GM19372 (cell line): ENCODE measurements around the gene C11orf86.

Experiments
- ATAC-seq: cut with Tn5 transposase; IDR thresholded peaks from one replicate; pipeline ENCODE4 v1.9.1; 2021; ENCODE audit warnings: mild to moderate bottlenecking, low read depth, moderate library complexity; ENCODE audit not compliant: unreplicated experiment

The C11orf86 gene

DNA sequence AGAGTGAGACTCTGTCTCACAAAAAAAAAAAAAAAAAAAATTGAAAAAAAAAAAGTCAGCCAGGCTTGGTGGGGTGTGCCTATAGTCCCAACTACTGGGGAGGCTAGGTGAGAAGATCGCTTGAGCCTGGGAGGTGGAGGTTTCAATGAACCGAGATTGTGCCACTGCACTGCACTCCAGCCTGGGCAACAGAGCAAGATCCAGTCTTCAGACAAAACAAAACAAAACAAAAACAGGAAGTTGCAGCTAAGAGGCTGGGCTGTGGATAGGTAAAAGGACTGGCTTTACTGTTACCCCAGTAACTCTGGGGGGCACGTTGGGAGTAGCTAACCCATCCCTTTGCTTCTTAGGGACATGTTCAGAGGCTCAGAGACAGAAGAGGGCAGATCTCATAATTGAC, 10.6 kb upstream of the C11orf86 start:
- ATAC-seq = no peak

DNA sequence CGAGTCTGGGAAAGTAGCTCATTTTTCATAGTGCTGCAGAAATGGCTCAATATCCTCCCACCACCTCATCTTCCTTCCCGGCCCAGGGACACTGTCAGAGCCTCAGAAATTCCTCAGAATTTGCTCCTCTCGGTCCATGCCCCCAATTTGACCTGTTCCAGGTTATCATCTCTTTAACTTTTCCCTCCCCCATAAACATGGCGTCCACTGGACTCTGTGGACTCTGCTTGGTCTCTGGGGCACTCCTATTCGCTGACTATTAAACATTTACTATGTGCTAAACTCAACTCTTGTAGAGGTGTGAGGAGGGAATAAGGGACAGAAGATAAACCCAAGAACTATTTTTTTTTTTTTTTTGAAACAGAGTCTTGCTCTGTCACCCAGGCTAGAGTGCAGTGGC, 8.8 kb upstream of the C11orf86 start:
- ATAC-seq = no peak

DNA sequence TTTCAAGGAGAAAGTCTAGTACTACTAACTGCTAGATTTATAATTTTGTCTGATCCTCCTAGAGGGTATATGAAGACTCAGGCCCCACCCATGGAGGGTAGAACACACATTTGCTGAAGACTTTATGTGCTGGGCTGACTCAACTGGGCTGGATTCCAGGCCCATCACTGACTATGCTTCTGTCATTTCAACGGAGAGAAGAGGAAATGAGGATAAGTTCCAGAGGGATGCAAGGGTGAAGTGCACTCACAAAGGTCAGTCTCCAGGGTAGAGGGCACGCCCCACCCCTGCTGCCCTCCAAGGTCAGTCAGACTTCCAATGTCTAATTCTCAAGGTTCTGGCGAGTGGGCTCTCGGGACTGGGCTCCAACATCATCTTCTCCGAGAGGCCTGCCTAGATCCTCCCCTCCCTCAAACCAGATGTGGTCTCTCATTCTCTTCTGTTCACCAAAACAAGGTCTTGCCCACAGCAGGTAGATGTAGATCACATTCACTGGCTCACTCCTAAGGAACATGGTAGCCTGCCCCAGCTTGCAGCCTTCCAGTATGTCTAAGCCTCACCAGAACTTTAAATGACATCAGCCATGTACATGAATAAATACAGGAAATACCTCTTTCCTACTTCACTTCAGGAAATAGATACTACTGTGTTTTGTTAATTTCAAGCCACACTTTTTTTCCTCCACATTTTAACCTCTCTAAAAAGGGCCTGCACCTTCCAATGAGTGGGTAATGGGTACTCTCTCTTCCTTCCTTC, 7.3 kb upstream of the C11orf86 start:
- no peak for ATAC-seq

DNA sequence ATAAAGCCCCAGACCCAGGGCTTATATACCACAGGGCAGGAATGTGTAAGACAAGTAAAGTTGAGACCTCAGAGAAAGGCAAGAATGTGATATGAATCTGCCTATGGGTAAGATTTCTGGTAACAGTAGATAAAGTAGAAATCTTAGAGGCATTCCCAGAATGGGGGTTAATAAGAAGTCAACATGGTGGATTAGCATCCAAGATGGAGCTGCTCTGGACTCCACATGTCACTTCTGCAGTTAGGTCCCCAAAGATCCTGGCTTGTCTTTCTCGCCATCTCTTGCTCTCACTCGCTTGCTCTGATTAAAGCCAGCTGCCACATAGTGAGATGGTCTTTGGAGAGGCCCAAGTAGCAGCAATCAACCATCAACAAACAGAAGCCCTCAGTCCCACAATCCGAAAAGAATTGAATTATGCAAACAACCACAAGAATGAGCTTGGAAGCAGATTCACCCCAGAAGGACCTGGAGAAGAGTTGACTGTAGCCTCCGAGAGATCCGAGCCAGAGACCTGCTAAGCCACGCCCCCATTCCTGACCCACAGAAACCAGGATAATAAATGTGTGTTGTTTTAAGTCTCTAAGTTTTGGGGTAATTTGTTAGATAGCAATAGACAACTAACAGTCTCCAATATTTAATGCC, 5.4 kb upstream of the C11orf86 start:
- ATAC-seq = no peak

DNA sequence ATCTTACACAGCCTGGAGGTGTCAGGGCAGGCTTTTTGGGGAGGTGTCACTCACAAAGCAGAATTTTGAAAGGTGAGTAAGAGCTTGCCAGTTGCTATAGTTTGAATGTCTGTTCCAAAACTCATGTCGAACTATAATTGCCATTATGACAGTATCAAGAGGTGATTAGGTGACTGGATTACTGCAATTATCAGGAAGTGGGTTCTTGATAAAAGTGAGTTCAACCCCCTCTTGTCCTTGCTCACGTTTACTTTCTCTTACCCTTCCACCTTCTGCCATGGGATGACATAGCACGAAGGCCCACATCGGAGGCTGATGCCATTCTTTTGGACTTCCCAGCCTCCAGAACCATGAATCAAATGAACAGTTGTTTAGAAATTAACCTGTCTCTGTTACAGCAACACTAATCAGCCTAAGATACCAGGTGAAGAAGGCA, 4.7 kb upstream of the C11orf86 start:
- no peak for ATAC-seq

DNA sequence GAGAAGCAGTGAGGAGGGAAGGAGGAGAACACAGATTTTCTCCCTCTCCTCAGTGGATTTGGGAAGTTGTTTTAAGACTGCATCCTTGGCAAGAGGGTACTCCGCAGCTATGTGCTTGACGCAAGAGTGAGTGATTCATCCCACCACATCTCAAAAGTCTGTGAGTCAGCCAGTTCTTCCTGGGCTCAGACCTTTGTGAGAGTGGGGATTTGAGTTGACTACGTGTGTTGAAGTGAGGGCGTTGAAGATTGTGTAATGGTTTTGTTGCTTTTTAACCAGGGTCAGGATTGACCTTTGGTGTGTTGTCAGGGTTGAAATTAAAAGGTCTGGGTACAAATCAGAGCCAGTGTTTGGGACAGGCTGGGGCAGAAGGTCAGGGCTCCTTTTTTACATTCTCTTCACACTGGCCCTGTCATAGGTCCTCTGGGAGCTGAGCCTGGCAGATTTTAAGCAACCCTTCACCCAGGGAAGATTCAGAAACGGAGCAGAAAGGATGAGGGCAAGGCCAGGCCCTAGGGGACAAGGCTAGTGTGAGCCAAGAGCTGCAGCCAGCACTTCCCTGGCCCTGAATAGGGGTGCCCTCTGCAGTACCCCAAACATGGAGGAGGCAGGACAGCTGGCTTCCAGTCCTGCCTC, 4.2 kb upstream of the C11orf86 start:
- no peak for ATAC-seq

DNA sequence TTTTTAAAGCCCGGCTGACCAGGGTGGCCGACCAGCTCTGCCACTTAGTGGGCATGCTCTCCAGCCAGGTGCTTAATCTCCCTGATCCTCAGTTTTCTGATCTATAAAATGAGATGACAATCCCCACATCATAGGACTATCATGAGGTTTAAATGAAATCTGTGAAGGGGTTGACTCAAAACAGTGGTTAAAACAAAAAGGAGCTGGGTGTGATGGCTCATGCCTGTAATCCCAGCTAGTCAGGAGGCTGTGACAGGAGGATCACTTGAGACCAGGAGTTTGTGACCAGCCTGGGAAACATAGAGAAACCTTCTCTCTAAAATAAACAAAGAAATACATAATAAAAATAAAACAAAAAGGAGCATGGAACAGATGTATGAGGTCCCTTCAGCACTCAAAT, 3.6 kb upstream of the C11orf86 start:
- ATAC-seq = no peak

DNA sequence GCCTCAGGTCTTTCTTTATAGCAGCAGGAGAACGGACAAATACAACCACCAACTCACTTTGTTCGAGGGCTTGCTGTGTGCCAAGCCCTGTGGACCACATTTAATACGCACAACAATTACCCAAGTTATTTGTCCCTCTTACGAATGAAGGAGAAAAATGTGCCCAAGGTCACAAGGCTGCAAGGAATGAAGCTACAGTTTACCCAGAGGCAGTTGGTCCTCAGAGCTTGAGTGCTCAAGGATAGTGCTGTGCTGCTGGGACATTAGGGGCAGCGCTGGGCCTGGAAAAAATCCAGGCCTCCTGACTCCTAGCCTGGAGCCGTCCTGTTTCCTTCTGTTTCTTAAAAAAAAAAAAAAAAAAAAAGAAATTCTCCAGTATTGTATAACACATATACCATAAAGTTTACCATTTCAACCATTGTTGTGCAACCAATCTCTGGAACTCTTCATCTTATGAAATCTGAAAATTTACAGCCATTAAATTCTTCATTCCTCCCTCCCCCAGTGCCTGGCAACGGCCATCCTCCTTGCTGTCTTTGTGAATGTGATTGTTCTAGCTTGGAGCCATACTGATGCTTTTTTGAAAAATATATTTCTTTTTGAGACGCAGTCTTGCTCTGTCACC, 1.0 kb upstream of the C11orf86 start:
- ATAC-seq = no peak

DNA sequence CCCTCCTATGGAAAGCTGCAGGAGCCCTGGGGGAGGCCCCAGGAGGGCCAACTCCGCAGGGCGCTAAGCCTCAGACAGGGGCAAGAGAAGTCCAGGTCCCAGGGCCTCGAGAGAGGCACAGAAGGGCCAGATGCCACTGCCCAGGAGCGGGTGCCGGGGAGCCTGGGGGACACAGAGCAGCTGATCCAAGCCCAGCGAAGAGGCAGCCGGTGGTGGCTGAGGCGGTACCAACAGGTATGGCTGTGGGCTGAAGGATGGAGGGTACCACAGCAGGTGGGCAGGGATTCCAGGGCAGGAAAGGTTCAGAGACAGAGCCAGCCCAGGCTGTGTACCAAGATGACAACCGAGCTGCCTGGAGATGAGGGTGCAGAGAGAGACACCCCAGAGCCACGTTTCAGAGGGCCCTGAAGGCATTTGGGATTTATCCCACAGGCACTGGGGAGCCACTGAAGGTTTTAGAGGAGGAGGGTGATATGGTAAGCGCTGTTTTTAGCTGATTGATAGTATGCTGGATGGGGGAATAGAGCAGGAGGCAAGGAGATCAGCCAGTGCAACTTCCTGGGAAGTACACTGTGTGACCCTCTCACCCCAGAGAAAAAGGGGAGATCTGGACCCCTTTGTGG, 412 bp downstream of the C11orf86 start:
- no peak for ATAC-seq

DNA sequence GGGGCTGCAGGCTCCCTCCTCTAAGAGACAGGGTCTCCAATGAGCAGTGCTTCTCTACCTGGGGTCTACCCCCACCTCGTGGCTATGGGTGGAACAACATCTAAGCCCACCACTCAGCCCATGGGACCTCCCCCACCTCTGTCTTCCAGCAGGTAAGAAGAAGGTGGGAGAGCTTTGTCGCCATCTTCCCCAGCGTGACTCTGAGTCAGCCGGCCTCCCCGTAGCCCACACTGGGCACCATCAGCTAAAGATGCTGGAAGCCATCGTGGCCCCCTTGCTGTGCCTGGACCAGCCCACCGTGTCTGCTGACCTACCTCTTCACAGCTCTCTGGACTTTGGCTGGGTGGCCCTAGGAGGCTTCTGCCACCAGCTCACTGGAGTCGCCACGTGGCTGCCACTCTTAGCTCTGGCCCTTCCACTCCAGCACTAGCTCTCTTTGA, 944 bp downstream of the C11orf86 start:
- ATAC-seq = no peak

DNA sequence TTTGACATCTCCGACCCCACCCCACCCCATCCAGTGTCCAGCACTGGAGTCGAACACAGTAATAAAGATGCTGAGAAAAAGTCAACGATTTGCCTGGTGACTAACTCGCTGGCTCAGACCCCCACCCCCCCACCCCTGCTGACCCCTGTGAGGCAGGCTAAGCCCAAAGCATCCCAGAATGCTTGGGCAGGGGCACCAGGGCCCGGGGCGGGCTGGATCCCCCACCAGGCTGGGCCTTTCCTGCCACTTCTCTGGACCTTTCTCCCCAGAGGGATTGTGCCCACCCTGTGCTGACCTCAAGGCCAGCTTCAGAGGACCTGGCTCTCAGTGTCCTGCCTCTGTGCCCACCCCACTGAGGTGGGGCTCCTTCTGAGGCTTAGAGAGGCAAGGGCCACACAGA, 1.8 kb downstream of the C11orf86 start:
- ATAC-seq = no peak

DNA sequence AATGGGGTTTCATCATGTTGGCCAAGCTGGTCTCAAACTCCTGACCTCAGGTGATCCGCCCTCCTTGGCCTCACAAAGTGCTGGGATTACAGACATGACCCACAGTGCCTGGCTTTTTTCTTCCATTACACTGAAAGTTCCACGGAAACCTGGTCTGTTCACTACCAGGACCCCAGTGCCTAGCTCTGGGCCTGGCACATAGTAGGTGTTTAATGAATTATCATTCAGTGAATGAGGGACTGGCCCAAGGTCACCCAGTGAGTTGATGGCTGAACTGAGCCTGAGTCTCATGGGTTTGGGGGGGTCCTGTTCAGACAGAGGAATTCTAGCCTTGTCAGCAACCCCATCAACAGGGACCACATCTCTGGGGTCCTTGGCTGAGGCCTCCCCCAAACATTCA, 3.1 kb downstream of the C11orf86 start:
- ATAC-seq = no peak

DNA sequence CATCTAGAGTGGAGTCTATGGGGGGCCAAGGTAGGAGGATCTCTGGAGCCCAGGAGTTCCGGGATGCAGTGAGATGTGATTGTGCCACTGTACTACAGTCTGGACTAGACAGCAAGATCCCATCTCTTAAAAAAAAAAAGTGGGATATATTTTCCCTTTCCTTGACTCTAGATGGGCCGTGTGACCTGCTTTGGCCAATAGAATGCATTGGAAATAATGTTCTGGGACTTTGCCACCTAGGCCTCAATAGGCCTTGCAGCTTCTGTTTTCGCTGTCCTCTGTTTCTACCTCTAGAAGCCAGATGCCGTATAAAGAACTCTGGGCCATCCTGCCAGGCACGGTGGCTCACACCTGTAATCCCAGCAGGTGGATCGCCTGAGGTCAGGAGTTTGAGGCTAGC, 3.6 kb downstream of the C11orf86 start:
- no peak for ATAC-seq

DNA sequence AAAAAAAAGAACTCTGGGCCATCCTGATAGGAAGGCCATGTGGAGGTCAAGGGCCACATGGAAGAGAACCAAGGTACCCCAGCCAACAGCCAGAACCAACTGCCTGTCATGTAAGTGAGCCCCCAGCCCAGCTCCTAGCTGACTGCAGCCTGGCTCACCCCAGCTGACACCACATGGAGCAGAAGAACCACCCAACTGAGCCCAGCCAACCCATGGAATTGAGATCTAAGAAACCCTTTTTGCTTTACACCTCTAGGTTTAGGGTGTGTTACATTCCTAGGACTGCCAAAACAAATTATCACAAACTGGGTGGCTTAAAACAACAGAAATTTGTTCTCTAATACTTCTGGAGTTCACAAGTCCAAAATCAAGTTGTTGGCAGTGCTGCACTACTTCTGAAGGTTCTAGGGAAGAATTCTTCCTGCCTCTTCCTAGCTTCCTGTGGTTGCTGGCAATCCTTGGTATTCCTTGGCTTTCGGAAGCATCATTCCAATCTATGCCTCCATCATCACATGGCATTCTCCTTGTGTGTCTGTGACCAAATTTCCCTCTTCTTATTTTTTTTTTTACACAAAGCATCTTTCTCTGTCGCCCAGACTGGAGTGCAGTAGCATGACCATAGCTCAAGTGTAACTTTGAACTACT, 4.4 kb downstream of the C11orf86 start:
- ATAC-seq = no peak

DNA sequence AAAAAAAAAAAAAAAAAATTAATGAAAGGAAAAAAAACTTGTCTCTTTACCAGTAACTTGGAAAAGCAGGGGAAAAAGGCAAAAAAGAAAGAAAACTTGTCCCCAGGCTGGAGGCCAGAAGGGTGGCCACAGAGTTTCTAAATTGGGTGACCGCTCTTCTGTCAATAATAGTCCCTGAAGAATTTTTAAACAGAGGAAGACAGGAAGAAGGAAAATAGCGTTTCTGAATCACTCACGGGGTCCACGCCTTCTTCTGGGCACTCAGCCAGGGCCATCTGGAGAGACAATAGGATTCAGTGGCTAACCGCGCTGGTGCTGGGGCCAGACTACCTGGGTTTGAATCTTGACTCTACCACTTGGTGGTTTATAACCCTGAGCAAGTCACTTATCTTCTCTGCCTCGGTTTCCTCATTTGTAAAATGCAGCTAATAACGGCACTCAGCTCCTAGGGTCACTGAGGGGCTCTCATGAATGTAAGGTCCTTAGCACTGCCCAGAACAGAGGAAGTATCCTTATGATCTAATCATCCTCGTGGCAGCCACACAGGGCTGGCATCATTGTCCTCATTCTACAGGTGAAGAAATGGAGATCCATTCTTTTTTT, 7.0 kb downstream of the C11orf86 start:
- no peak for ATAC-seq

DNA sequence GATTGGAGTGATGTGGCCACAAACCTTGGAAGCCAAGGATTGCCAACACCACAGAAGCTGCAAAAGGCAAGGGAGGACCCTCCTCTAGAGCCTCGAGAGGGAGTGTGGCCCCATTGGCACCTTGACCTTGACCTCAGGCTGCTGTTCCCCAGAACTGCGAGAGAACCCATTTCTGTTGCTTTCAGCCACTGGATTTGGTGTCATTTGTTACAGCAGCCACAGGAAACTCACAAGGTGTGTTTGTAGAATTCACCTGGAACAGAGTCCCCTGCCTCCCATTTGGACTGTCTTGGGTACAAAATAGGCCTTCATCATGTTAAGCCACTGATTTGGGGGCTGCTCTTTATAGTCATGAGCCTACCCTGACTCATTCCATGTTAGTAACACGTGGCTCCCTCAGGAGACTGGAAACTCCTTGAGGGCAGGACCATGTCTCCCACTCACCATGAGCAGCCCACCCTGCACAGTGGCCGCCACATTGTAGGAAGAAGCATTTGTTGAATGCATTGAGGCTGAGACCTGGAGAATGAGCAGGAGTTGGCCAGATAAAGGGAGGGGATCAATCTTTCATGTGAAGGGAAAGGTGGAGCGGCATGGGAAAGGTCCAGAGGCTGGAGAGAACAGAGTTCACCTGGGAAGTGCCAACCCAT, 8.3 kb downstream of the C11orf86 start:
- no peak for ATAC-seq

DNA sequence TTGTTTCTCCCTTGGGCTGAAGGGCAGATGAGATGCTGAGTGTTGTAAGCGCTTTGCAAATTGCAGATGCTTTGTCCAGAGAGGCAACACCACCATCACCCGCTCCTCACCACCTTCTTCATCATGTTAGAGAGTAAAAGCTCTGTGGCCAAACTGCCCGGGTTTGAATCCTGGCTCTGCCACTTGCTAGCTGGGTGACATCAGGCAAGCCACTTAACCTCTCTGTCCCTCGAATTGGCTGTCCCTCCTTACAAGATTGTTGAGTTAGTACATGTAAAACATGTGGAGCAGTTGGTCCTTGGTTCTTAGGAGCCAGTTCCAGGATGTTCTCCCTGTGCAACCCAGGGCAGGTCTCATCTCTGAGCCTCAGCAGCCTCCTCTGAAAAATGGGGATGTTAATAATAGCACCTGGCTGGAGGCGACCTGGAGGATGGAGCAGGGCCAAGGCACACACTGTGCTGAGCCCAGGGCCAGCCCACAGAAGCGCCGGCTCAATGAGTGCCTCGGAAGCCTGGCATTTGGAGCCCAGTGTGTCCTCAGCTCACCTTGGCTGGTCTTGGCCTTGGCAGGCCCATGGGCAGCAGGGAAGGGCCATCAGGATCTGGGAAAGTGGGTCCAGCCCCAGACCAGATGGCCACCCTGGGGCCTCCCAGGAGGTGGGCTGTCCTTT, 10.5 kb downstream of the C11orf86 start:
- ATAC-seq = no peak

DNA sequence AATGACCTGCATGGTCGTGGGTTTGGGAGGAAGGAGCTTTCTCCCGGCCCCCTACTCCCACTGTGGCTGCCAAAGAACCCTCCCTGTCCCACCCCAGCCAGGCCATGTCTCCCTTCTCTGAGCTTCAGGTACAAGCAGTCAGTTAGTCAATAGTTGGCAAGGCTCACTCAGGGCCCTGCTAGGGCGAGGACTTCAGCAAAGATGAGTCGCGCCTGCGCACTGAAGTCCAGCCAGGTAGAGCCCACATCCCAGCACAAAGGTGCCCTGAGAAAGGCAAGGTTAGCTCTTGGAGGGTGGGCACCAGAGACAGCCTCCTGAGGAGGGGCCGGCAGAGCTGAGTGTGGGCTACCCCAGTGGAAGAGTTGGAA, 11.1 kb downstream of the C11orf86 start:
- ATAC-seq = no peak

DNA sequence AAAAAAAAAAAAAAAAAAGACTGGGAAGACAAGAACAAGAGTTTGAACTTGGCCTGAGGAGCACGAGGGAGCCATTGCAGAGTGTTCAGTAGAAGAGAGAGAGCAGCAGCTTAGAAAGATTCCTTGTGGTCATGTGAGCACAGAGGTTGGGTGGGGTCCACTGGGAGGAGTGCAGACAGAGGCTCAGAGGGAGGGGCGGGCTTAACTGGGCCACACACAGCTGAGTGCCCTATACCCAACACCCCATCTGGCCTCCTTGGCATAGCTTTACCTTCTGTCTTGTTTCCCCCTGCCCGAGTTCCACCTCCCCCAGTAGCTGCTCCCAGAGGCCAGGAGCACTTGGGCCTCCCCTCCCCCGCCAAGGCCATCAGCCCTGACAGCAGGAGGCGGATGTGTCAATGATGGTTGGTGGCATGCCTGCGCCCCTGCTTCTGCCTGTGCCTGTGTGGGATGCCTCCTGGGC, 12.1 kb downstream of the C11orf86 start:
- no peak for ATAC-seq
